ENCODE measurements around the gene ERG28.

DNA sequence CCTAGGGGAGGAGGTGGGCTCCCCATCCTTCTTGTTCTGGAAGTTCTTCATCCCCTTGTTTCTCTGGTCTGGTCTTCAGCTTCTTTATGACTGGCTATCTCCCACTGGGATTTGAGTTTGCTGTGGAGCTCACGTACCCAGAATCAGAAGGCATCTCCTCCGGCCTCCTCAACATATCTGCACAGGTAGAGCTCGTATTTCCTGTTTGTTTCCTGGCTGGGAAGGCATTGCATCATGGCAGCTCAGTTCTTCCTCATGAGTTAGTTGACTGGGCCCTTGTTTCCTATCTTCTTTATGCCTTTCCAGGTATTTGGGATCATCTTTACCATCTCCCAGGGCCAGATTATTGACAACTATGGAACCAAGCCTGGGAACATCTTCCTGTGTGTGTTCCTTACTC lies 19.8 kb downstream of the ERG28 start:
- TF ChIP-seq, protein P1, sequence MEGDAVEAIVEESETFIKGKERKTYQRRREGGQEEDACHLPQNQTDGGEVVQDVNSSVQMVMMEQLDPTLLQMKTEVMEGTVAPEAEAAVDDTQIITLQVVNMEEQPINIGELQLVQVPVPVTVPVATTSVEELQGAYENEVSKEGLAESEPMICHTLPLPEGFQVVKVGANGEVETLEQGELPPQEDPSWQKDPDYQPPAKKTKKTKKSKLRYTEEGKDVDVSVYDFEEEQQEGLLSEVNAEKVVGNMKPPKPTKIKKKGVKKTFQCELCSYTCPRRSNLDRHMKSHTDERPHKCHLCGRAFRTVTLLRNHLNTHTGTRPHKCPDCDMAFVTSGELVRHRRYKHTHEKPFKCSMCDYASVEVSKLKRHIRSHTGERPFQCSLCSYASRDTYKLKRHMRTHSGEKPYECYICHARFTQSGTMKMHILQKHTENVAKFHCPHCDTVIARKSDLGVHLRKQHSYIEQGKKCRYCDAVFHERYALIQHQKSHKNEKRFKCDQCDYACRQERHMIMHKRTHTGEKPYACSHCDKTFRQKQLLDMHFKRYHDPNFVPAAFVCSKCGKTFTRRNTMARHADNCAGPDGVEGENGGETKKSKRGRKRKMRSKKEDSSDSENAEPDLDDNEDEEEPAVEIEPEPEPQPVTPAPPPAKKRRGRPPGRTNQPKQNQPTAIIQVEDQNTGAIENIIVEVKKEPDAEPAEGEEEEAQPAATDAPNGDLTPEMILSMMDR (conservative IDR thresholded peaks at IDR 0.05 in 1 of 2, IDR thresholded peaks at IDR 0.05 in 1 of 2; ENCODE audit: low read depth in 1 of 2, low read length in 2 of 2): no peak
- no peak for TF ChIP-seq EZH2 (IDR thresholded peaks at IDR 0.05; ENCODE audit: low read length, missing control alignments)

Measured in fibroblast of lung (primary cell).